HG03060 (cell line): ENCODE measurements around the gene SORCS3.

Source experiments
- ATAC-seq: cut with Tn5 transposase; IDR thresholded peaks from one replicate; pipeline ENCODE4 v1.9.1; 2021; ENCODE audit warnings: low read depth, moderate number of reproducible peaks; ENCODE audit not compliant: unreplicated experiment

SORCS3 gene

GRCh38 chr10:104966563-104967297, 325.6 kb downstream of the SORCS3 start:
- ATAC-seq = no peak

- ATAC-seq = no peak
Observed at GRCh38 chr10:104980368-104980767, 339.3 kb downstream of the SORCS3 start.

GRCh38 chr10:104981995-104982394, 340.9 kb downstream of the SORCS3 start:
- ATAC-seq = no peak

- no peak for ATAC-seq
Observed at GRCh38 chr10:104988686-104989085, 347.6 kb downstream of the SORCS3 start.

- ATAC-seq = no peak
Observed at GRCh38 chr10:104989880-104990279, 348.8 kb downstream of the SORCS3 start.

GRCh38 chr10:104993085-104993484, 352.0 kb downstream of the SORCS3 start:
- no peak for ATAC-seq

GRCh38 chr10:105001269-105001668, 360.2 kb downstream of the SORCS3 start:
- ATAC-seq = no peak

GRCh38 chr10:105010411-105011121, 369.5 kb downstream of the SORCS3 start:
- ATAC-seq = no peak

- ATAC-seq = no peak
Observed at GRCh38 chr10:105017116-105017515, 376.0 kb downstream of the SORCS3 start.

- no peak for ATAC-seq
Observed at GRCh38 chr10:105017691-105018090, 376.6 kb downstream of the SORCS3 start.

GRCh38 chr10:105023211-105024111, 382.4 kb downstream of the SORCS3 start:
- ATAC-seq = no peak

GRCh38 chr10:105024184-105024583, 383.1 kb downstream of the SORCS3 start:
- no peak for ATAC-seq

GRCh38 chr10:105025092-105025491, 384.0 kb downstream of the SORCS3 start:
- ATAC-seq = no peak

GRCh38 chr10:105026566-105026965, 385.5 kb downstream of the SORCS3 start:
- no peak for ATAC-seq

- no peak for ATAC-seq
Observed at GRCh38 chr10:105029286-105029685, 388.2 kb downstream of the SORCS3 start.

GRCh38 chr10:105037022-105037421, 395.9 kb downstream of the SORCS3 start:
- ATAC-seq = no peak

- ATAC-seq = no peak
Observed at GRCh38 chr10:105041956-105042355, 400.9 kb downstream of the SORCS3 start.

- no peak for ATAC-seq
Observed at GRCh38 chr10:105042906-105043552, 401.9 kb downstream of the SORCS3 start.

- ATAC-seq = no peak
Observed at GRCh38 chr10:105044902-105045301, 403.8 kb downstream of the SORCS3 start.

GRCh38 chr10:105056413-105056812, 415.3 kb downstream of the SORCS3 start:
- no peak for ATAC-seq

- ATAC-seq = no peak
Observed at GRCh38 chr10:105062951-105063350, 421.9 kb downstream of the SORCS3 start.
